Colon (tissue), 2 donors: ENCODE data around the gene LDB2.
"Not testable (repeated sequence)": the region's sequence is repeated elsewhere in the genome, so short reads cannot be mapped to it uniquely, and the experiment has no call there.

ENCODE experiments used
- FAIRE-seq: peaks from 2 replicates; lab custom pipeline; 2012; peaks lifted over from hg19 to GRCh38; lab: Jason Lieb, UNC
- donor health status: control.
- donor health status: control.

The LDB2 gene

DNA sequence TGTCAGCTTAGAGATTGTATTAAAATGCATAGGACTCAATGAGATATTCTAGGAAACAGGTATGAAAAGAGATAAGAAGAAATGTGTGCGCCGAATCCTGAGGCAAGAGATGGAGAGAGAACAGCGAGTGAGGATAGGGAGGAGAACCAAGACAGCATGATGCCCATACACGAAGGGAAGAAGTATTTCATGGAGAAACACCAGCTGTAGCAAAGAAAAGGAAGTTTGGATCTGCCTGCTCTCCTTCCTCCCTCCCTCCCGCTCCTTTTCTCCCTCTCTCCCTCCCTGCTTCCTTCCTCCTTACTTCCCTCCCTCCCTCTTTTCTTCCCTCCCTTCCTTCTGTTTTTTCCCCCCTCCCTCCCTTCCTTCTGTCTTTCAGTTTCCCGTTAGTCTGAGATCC lies 353.6 kb downstream of the LDB2 start:
- FAIRE-seq, result no peak

DNA sequence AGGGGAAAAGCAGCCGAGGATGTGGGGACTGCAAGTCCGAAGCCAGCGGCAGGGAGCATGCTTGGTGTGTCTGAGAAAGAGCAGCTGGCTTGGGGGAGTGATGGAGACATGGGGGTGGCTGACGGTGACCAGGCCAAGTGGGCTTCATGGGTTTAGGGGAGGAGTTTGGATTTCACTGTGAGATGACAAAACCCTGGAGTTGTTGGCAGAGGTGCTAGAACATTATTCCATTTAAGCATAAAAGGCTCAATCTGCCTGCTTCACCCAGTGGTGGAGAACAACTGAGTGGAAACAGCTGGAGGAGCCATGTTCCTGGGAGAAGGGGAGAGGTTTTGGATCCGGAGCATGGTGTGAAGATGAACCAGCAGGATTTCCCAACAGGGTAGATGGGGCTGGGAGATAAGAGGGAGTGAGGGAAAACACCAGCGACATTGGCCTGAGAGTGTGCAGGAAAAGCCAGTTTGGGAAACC lies 354.2 kb downstream of the LDB2 start:
- FAIRE-seq, result no peak

DNA sequence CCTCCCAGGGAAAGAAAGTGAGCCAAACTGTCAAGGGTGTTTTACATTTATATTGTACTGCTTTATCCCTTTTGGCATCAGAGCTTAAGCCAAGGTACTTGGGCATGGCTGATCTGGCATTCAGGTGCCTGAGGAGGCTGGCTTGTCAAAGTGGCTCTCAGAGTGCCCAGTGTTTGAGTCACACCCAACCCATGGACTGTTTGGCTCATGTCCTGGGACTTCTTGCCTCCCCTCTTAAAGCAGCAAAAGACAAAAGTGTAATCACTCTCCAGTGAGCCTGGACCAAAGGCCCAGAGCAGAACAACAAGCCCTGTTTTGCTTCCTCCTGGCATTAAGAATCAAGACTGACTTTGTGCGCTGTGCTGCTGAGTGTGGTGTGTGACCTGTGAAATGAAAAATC lies 360.5 kb downstream of the LDB2 start:
- no peak for FAIRE-seq

DNA sequence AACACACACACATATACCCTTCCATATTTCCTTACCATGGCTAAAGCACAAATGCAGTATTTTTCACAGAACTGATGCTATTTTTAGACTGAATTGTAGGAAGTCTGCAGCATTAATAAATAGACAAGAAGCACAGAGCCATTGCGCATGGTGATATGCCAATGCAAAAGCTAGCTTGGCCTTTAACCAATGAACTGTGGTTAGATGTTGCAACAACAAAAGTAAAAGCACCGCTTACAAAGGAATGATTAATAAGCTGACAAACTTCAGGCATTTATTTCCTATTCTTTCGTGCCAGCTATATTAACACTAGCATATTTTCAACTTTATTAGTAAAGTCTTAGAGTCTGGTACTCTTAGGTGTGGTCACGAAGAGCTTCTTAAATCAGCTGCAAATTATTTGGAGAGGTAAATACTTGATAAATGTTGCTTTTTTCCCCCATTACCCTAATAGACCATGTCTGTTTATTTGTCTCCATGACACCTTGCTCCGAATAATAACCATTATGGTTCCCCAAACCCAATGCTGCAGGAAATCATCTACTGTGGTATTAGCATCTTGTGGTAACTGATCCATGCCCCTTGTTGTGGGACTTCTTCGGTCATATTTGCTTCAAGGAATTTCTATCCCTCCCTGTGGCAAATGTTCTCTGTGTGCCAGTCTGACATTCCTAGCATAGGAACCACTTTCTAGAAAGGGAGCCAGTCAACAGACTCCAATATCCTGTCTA lies 366.0 kb downstream of the LDB2 start:
- FAIRE-seq, result no peak

GRCh38 chr4:16530688-16531635 lies 367.5 kb downstream of the LDB2 start:
- FAIRE-seq, result no peak

DNA sequence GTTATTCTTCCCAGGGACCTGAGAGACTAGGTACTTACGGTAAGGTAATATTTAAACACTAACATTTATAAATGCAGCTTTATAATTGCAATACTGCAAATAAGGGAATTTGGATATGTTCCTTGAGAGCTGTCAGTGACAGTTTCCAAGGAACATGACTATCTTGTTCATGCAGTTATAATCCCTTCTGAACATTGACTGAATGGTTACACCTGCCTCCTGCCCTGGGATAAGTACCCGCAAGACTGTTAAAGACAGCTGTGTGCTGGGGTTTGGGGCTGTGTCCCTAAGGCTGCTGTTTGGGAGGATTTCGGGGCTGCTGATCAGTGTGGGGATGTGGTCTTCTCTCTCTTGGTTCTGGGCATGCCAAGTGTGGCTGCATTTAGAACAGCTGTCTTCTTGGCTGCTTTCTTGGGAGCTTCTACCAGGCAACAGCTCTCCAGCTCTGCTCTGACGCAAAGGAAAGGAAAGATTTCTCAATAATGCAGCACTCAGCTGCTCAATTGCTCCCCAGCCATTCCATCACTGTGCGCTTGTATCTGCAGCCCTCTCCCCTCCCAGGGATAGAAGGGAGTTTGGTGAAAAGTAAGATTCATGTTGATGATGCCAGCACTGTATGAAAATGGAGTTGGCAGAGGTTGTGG lies 373.4 kb downstream of the LDB2 start:
- no peak for FAIRE-seq

DNA sequence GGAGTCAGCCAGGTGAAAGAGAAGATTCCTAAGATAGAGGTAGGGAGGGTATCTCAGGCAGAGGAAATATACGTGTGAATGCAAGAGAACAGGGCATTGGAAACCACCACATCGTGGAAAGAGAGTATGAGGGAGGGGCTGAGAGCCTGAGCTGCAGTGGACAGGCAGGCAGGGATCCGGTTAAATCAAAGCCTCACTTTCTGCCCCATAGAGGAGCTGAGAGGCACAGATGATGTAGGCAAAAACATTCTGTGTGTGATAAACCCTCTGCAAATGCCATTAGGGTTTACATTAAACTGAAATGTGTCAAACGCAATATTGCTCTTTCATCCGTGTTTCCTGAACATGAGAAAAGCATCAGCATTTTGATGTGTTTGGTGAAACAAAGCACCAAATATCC lies 374.0 kb downstream of the LDB2 start:
- no peak for FAIRE-seq

DNA sequence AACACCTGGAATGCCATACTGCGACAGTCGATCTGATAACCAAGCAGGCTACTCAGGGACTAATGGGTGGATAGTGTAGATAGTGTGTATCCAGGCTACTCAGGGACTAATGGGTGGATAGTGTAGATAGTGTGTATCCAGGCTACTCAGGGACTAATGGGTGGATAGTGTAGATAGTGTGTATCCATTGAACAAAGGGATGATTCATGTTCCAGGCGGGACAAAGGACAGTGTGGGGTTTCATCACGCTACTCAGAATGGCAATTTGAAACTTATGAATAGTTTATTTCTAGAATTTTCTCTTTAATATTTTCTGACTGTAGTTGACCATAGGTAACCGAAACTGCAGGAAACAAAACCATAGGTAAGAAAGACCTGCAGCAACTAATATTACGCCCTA lies 374.9 kb downstream of the LDB2 start:
- FAIRE-seq, result not testable (repeated sequence)

DNA sequence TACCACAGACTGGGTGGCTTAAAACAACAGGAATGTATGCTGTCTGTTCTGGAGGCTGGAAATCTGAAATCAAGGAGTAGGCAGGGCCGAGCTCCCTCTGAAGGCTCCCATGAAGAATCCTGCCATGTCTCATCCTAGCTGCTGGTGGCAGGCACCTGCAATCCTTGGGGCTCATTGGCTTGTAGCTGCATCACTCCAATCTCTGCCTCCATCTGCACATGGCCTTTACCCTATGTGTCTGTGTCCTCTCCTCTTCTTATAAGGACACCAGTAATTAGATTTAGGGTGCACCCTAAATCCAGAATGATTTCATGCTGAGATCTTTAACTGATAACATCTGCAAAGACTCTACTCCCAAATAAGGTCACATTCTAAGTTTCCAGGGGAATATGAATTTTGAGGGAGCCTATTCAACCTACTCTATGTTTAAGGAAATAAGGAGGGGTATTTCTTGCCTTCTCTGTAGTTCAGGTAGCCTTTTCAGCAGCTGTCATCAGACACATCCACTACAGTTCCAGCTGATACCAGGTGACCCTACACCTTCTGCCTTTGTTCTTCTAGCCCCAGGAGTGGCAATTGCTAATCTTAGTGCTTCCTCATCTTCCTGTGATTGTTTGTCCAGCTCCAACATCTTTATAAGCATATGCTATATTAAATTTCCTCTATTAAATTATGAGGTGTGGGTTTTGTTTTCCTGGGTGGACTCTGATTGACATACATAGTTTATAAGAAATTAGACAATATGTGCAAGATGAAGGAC lies 377.1 kb downstream of the LDB2 start:
- FAIRE-seq, result no peak

DNA sequence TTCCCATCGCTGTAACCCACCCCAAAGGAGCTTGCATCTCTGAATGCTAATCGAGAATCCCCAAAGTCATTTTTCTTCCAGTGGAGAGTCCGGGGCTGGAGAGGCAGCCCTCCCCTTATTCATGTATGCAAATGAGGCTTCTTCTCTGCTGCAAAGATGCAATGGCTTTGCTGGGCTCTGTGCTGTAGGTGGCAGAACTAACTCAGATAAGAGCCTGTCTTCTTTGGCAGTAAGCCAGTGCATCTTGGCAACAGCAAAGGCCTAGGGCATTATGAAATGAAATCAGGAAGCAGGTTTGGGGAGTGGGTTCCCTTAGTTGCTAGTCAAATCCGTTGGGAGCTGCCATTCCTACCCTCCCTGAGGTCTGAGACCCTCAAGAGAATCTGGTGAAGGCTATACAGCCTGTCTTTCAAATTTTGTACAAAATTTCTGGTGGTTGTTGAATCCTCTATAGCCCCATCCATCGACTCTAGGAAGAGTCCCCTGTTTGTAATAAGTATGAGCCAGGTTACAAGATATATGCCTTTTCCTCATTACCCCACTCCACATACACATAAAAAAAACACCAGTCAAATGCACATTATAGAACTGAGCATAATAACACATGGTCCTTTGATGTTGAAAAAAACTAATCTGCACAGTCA lies 381.5 kb downstream of the LDB2 start:
- FAIRE-seq, result no peak

GRCh38 chr4:16513876-16514275 lies 384.6 kb downstream of the LDB2 start:
- FAIRE-seq, result no peak

GRCh38 chr4:16508968-16509367 lies 389.5 kb downstream of the LDB2 start:
- no peak for FAIRE-seq

DNA sequence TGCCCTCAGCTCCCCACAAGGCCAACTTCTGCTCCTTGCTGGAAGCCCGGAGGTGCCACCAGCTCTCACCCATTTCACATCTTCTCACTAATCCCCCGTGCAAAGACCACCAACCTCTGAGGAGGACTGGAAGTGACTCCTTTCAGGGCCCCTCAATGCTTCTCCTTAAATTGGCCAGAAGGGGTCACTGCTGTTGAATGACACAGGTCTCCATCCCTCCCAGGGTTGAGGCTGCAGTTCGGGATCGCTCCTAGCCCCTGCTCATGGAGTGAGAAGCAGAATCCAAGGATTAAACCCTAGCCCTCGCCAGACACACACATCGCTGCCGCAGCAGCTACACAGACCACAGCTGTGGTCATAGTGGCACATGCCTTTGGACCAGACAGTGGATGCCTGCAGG lies 392.7 kb downstream of the LDB2 start:
- no peak for FAIRE-seq

GRCh38 chr4:16505267-16505666 lies 393.2 kb downstream of the LDB2 start:
- no peak for FAIRE-seq

DNA sequence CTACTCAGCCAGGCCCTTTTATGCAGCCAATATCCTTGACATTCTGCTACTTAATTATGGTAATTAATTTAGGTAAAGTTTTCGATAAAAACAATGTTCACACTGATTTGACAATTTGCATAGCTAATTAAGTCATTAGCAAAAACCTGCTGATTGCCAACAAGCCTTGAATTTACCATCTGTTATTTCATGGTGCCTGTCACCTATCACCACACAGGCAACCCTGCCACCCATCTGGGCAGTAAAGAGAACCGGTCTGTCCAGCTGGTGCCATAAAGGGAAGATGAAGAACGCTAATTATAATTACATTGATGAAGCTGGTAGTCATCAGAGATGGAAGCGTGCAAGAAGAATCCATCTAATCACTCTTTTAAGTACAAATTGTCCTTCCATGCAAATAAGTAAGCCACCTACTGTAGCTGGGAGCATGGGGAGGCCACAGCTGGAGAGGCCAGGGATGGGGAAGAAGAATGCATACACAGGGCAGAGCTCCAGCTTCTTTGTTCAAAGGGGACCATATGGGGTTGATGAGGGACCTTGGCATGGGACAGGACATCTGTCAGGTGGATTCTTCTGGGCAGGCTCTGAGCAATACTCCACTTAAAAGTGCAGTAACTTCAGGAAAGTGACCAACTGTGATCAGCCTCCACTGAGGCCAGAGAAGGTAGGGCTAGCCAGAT lies 394.9 kb downstream of the LDB2 start:
- FAIRE-seq, result no peak

- no peak for FAIRE-seq
Observed at GRCh38 chr4:16498978-16499377, 399.5 kb downstream of the LDB2 start.

DNA sequence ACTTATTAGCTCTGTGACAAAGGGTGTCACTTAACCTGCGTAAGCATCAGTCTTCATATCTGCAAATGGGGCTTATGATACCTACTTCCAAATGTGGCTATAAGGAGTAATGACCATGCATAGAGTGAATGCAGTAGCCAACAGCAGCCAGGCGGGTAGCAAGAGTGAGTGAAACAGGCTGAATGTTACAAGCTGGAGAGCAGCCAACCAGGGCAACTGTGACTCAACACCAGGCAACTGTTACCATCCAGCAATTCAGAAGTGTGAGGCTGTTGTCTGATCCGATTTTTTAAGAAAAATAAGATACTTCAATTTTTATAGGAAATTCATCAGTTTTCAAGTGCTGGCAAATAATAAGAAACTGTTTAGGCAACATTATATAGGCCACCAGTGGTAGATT lies 401.9 kb downstream of the LDB2 start:
- no peak for FAIRE-seq

GRCh38 chr4:16492872-16493271 lies 405.6 kb downstream of the LDB2 start:
- no peak for FAIRE-seq

DNA sequence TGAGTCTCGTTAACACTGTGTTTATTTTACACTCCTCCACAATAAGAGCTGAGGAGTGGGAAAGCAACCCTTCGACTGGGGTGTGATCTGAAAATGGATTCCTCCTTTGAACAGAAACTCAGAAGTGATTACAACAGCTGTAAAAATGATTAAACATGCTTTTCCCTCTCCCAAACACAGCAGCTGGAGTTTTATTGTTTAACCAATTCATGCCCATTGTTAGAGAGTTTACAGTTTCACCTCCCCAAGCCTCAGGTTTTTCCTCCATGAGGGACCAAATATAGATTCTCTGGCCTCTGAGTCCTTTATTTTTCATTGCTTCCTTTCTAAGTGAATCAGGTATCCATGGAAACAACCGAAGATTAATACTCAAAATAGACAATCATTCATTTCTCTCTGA lies 409.2 kb downstream of the LDB2 start:
- FAIRE-seq, result no peak

DNA sequence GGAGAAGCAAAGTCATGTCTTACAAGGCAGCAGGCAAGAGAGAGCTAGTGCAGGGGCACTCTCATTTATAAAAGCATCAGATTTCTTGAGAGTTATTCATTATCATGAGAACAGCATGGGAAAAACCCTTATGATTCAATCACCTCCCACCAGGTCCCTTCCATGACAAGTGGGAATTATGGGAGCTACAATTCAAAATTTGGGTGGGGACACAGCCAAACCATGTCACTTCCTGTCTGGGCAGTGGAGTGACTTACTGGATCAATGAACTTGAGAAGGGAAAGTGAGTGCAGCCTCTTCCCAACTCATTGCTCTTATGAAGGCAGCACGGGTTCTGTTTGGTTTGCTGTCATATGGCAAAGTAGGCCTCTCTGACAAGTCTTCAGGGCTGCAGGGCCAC lies 410.4 kb downstream of the LDB2 start:
- no peak for FAIRE-seq

- no peak for FAIRE-seq
Observed at GRCh38 chr4:16484711-16485110, 413.7 kb downstream of the LDB2 start.
